ENCODE measurements around the gene SMYD3. TPM values are rescaled to one million over a fixed set of nuclear protein-coding genes. Genes with fewer than 3 reads are reported as not detected.

SMYD3 gene
- total and polyA plus RNA-seq, 9 of the 15 experiments (the other 6 are each of a cell fraction or from before 2014, with no cell fraction given): 128 to 440 (median 197) TPM

- POLR2A ChIA-PET: no interaction called here
These were observed 758.8 kb downstream of the SMYD3 start for GRCh38 chr1:245748240-245748639.

More at GRCh38 chr1:245748240-245748639, 758.8 kb downstream of the SMYD3 start:
- Histone ChIP-seq H3K9ac (ENCODE audit: insufficient read depth in 1 of 2, low read depth in 2 of 2, low read length in 2 of 2) (no peak overlapping the region), H2AFZ (ENCODE audit: low read depth, low read length) (no peak overlapping the region), H3K4me3 (no peak overlapping the region), H3K79me2 (ENCODE audit: control insufficient read depth, insufficient read depth, low read length) (no peaks in the 10 kb centered on the region), H3K36me3 (ENCODE audit: control insufficient read depth, insufficient read depth, low read length) (peaks cover 55% of the 10 kb centered on the region; the same call in 2 of the 3 replicates), H3K27ac (ENCODE audit: extremely low read depth, low read depth, low read length) (no peak overlapping the region), H3K9me1 (ENCODE audit: control insufficient read depth, insufficient read depth, low read length) (no peaks in the 10 kb centered on the region), H3K27me3 (ENCODE audit: control insufficient read depth in 2 of 2, insufficient read depth in 2 of 2, low read length in 2 of 2) (no peaks in the 10 kb centered on the region), H3K9me3 (replicated peaks; ENCODE audit: control insufficient read depth, insufficient read depth, low read depth, low read length) (no peaks in the 10 kb centered on the region), H3K4me2 (ENCODE audit: insufficient read depth, low read length) (no peak overlapping the region), H4K20me1 (replicated peaks; ENCODE audit: control insufficient read depth, insufficient read depth, low read length) (no peaks in the 10 kb centered on the region), H3K4me1 (replicated peaks in 1 of 2; ENCODE audit: control insufficient read depth in 2 of 2, insufficient read depth in 2 of 2, low read length in 2 of 2) (no peaks in the 10 kb centered on the region)
- BruUV-seq (replicated peaks): no TSS peak
- CTCF ChIA-PET (ENCODE audit: low intra/inter-chr PET ratio): no interaction called here
- in situ Hi-C loops (cut with MboI) (no loop called here), intact Hi-C loops (cut with micrococcal nuclease) (no loop called here)
- WGBS (ENCODE audit: insufficient coverage, low coverage, missing lambda C conversion rate): 91% methylated on average over 10 of the region's 10 CpGs
- ATAC-seq (no peak), DNase-seq (ENCODE audit: extremely low read depth in 1 of 4, low spot score in 3 of 4) (peak in 1 of 4 experiments; percentile 16), FAIRE-seq (no peak)
- TF ChIP-seq ZNF518B (CRISPR knock-in tag; IDR thresholded peaks at IDR 0.05): no peak
- TF ChIP-seq ZBTB33 (CRISPR knock-in tag; IDR thresholded peaks at IDR 0.05): peak; percentile 35; the same call in 1 of the 2 replicates
- no peak for TF ChIP-seq E2F1 (CRISPR knock-in tag; IDR thresholded peaks at IDR 0.05)

Measured in K562 (cell line).